ENCODE measurements around the gene ANO7.
A peak's percentile ranks its signal among the peaks of the same experiment; 100 is the strongest.

Gene ANO7

GRCh38 chr2:241273210-241274020 is 84.9 kb downstream of the ANO7 start:
- 73% methylated on average over 19 of the region's 21 CpGs for WGBS (ENCODE audit: insufficient coverage)
- Histone ChIP-seq H3K27me3 (replicated peaks in 2 of 5; ENCODE audit: control insufficient read depth in 4 of 5, insufficient read depth in 5 of 5, low read length in 4 of 5) (no peaks in the 10 kb centered on the region), H3K9me3 (ENCODE audit: control extremely low read depth in 1 of 5, control insufficient read depth in 4 of 5, insufficient read depth in 2 of 5, low read depth in 1 of 5, low read length in 4 of 5) (no peaks in the 10 kb centered on the region), H3K27ac (ENCODE audit: insufficient read depth in 1 of 2, low read depth in 1 of 2, low read length in 2 of 2, poor library complexity in 1 of 2, severe bottlenecking in 2 of 2) (peak overlapping the region in 1 of 2 experiments; percentile 8), H3K4me1 (ENCODE audit: control extremely low read depth in 1 of 4, control insufficient read depth in 4 of 4, insufficient read depth in 4 of 4, low read length in 3 of 4) (peaks cover 7 to 26% (median 20%) of the 10 kb centered on the region in 4 experiments), H3K36me3 (ENCODE audit: control insufficient read depth in 4 of 4, insufficient read depth in 4 of 4, low read length in 3 of 4) (peaks cover 0 to 11% (median 1%) of the 10 kb centered on the region in 4 experiments), H3K4me3 (ENCODE audit: control insufficient read depth in 1 of 7, extremely low read depth in 1 of 7, insufficient read depth in 4 of 7, low read depth in 2 of 7, low read length in 6 of 7) (peak overlapping the region; percentile 27 to 85 (median 60))
- peak in 2 of 3 donors; percentile 55 to 64 for DNase-seq
- POLR2A ChIA-PET: interaction anchor here (1.1 kb wide), 1 partner anchor 41 kb away, joined by 3 read pairs; no protein-coding TSS in a partner anchor
- CTCF ChIA-PET: interaction anchor here (1.8 kb wide), 1 partner anchor 16 kb away, joined by 4 read pairs; no protein-coding TSS in a partner anchor

- WGBS (ENCODE audit: insufficient coverage): 100% methylated on average over 4 of the region's 5 CpGs
Observed at GRCh38 chr2:241274127-241274526, 85.7 kb downstream of the ANO7 start.

More at GRCh38 chr2:241274127-241274526, 85.7 kb downstream of the ANO7 start:
- peak in 1 of 3 donors; percentile 18 for DNase-seq
- no peak overlapping the region for H3K27ac ChIP-seq (ENCODE audit: insufficient read depth in 1 of 2, low read depth in 1 of 2, low read length in 2 of 2, poor library complexity in 1 of 2, severe bottlenecking in 2 of 2)
- CTCF ChIA-PET: interaction anchor here (1.8 kb wide), 1 partner anchor 15 kb away, joined by 4 read pairs; no protein-coding TSS in a partner anchor
- H3K4me1 ChIP-seq (ENCODE audit: control extremely low read depth in 1 of 4, control insufficient read depth in 4 of 4, insufficient read depth in 4 of 4, low read length in 3 of 4): peaks cover 7 to 26% (median 20%) of the 10 kb centered on the region in 4 experiments
- POLR2A ChIA-PET: no interaction called here
- H3K36me3 ChIP-seq (ENCODE audit: control insufficient read depth in 4 of 4, insufficient read depth in 4 of 4, low read length in 3 of 4): peaks cover 0 to 6% (median under 1%) of the 10 kb centered on the region in 4 experiments
- H3K27me3 ChIP-seq (replicated peaks in 2 of 5; ENCODE audit: control insufficient read depth in 4 of 5, insufficient read depth in 5 of 5, low read length in 4 of 5): no peaks in the 10 kb centered on the region
- no peak overlapping the region for H3K4me3 ChIP-seq (ENCODE audit: control insufficient read depth in 1 of 7, extremely low read depth in 1 of 7, insufficient read depth in 4 of 7, low read depth in 2 of 7, low read length in 6 of 7)
- no peaks in the 10 kb centered on the region for H3K9me3 ChIP-seq (ENCODE audit: control extremely low read depth in 1 of 5, control insufficient read depth in 4 of 5, insufficient read depth in 2 of 5, low read depth in 1 of 5, low read length in 4 of 5)

Data from common myeloid progenitor, CD34-positive (primary cell).